GM23248 (cell line): ENCODE data around the gene KANK4. TPM values are rescaled to one million over a fixed set of nuclear protein-coding genes. Genes with fewer than 3 reads are reported as not detected.
"Not testable (repeated sequence)": the region's sequence is repeated elsewhere in the genome, so short reads cannot be mapped to it uniquely, and the experiment has no call there.

Source experiments
- DNase-seq: peaks from one replicate; pipeline ENCODE4 v3.0.0-alpha.2; 2015
- H2AFZ ChIP-seq: fragments of 200-600 bp; sonication (generic); 2 replicates; pipeline ENCODE4 v1.6.1; 2016; ENCODE audit warnings: antibody characterized with exemption
- H3F3A ChIP-seq: fragments of 200-600 bp; sonication (generic); 2 replicates; pipeline ENCODE4 v1.6.1; 2016; ENCODE audit warnings: mild to moderate bottlenecking, antibody characterized with exemption, mixed run types; ENCODE audit not compliant: insufficient read depth
- H3K27ac ChIP-seq: fragments of 200-600 bp; sonication (generic); 2 replicates; pipeline ENCODE4 v1.5.1; 2016; ENCODE audit warnings: mild to moderate bottlenecking
- H3K27me3 ChIP-seq: fragments of 200-600 bp; sonication (generic); replicated peaks from 2 replicates; pipeline ENCODE4 v1.6.1; 2016; ENCODE audit warnings: mild to moderate bottlenecking; ENCODE audit not compliant: insufficient read depth
- H3K36me3 ChIP-seq: fragments of 200-600 bp; sonication (generic); 2 replicates; pipeline ENCODE4 v1.6.1; 2016; ENCODE audit warnings: low read depth, mild to moderate bottlenecking
- H3K4me1 ChIP-seq: fragments of 200-600 bp; sonication (generic); 2 replicates; pipeline ENCODE4 v1.6.1; 2016; ENCODE audit warnings: mild to moderate bottlenecking; ENCODE audit not compliant: insufficient read depth
- H3K4me2 ChIP-seq: fragments of 200-600 bp; sonication (generic); one replicate; pipeline ENCODE4 v1.6.1; 2016; ENCODE audit warnings: mild to moderate bottlenecking; ENCODE audit not compliant: unreplicated experiment
- H3K4me3 ChIP-seq: fragments of 200-600 bp; sonication (generic); 2 replicates; pipeline ENCODE4 v1.5.1; 2016; ENCODE audit warnings: mild to moderate bottlenecking
- H3K79me2 ChIP-seq: fragments of 200-600 bp; sonication (generic); 2 replicates; pipeline ENCODE4 v1.6.1; 2016; ENCODE audit warnings: mild to moderate bottlenecking; ENCODE audit not compliant: insufficient read depth
- H3K9ac ChIP-seq: fragments of 200-600 bp; sonication (generic); 2 replicates; pipeline ENCODE4 v1.6.1; 2016; ENCODE audit warnings: mild to moderate bottlenecking
- H3K9me2 ChIP-seq: fragments of 200-600 bp; sonication (generic); 2 replicates; pipeline ENCODE4 v1.6.1; 2016; ENCODE audit warnings: mixed run types, mild to moderate bottlenecking, moderate library complexity; ENCODE audit not compliant: insufficient read depth
- H3K9me3 ChIP-seq: fragments of 200-600 bp; sonication (generic); one replicate; pipeline ENCODE4 v1.6.1; 2017; ENCODE audit warnings: low read depth
- H4K20me1 ChIP-seq: fragments of 200-600 bp; sonication (generic); 2 replicates; pipeline ENCODE4 v1.6.0; 2016; ENCODE audit not compliant: insufficient read depth
- EZH2 ChIP-seq: fragments of 200-600 bp; sonication (generic); IDR thresholded peaks from 2 replicates; pipeline ENCODE4 v1.6.1; 2018; ENCODE audit warnings: antibody characterized with exemption, mild to moderate bottlenecking; ENCODE audit not compliant: insufficient read depth, poor library complexity, severe bottlenecking
- EZH2phosphoT487 ChIP-seq: fragments of 200-600 bp; sonication (generic); IDR thresholded peaks from 2 replicates; pipeline ENCODE4 v1.6.1; 2018; ENCODE audit warnings: antibody characterized with exemption, moderate library complexity, mild to moderate bottlenecking, low read depth; ENCODE audit not compliant: insufficient read depth
- WGBS, 2 experiments: methylation state at CpG; one replicate each; pipeline ENCODE4 v1.1.6; 2015 to 2017; ENCODE audit warnings: low lambda C conversion rate in 2 of 2, low coverage in 1 of 2; ENCODE audit errors: missing lambda C conversion rate in 2 of 2; 5-methylcytosine and 5-hydroxymethylcytosine counted together
- in situ Hi-C: fragments of 300-500 bp; cut with MboI; formaldehyde crosslinking; loops from 2 replicates; pipeline ENCODE4 v1.15.0; 2020
- polyA plus RNA-seq: library from polyadenylated mRNA; unstranded; fragments of >200 nt; fragmentation: Nextera tagmentation; extraction: Ambion mirVana; gene quantifications from 2 replicates; pipeline ENCODE4 v1.2.1, GENCODE V29; 2016
- total RNA-seq: library from RNA; depleted of rRNA; stranded (reverse); fragments of >200 nt; shearing (Covaris generic); gene quantifications from 2 replicates; pipeline ENCODE4 v1.2.3, GENCODE V29; 2014

The KANK4 gene
- total and polyA plus RNA-seq, 2 experiments from 2014 or later = 0.29 to 0.32 TPM

- in situ Hi-C loops = no loop called here
- Histone ChIP-seq H3K27me3 (no peaks in the 10 kb centered on the region), H3K9me2 (no peaks in the 10 kb centered on the region), H3K27ac (peak overlapping the region; percentile 31; the same call in 1 of the 2 replicates), H3K4me2 (peak overlapping the region; percentile 0), H3K9me3 (no peaks in the 10 kb centered on the region), H3K36me3 (no peaks in the 10 kb centered on the region), H4K20me1 (no peaks in the 10 kb centered on the region), H3K9ac (no peak overlapping the region), H3K79me2 (no peaks in the 10 kb centered on the region), H2AFZ (peak overlapping the region; percentile 63; the same call in 1 of the 2 replicates), H3K4me3 (no peak overlapping the region), H3F3A (no peaks in the 10 kb centered on the region), H3K4me1 (peaks cover 6% of the 10 kb centered on the region)
- TF ChIP-seq EZH2 = no peak
- no peak for TF ChIP-seq EZH2phosphoT487
- peak; percentile 76 for DNase-seq
- WGBS, 2 experiments = 18 to 37% methylated on average over 2 to 3 of the region's 3 CpGs
Observed at GRCh38 chr1:62224182-62224581, 95.1 kb downstream of the KANK4 start.

GRCh38 chr1:62222321-62222720, 96.9 kb downstream of the KANK4 start:
- no peaks in the 10 kb centered on the region for H4K20me1 ChIP-seq
- no peak overlapping the region for H3K27ac ChIP-seq
- H3K9me2 ChIP-seq = no peaks in the 10 kb centered on the region
- in situ Hi-C loops = no loop called here
- H3K79me2 ChIP-seq = no peaks in the 10 kb centered on the region
- H3K9ac ChIP-seq = no peak overlapping the region
- H3K27me3 ChIP-seq = no peaks in the 10 kb centered on the region
- TF ChIP-seq EZH2 (no peak), EZH2phosphoT487 (no peak)
- H3K4me3 ChIP-seq = no peak overlapping the region
- H3F3A ChIP-seq = no peaks in the 10 kb centered on the region
- WGBS, 2 experiments = 72 to 73% methylated on average over 9 of the region's 9 CpGs
- H3K4me2 ChIP-seq = no peak overlapping the region
- no peaks in the 10 kb centered on the region for H3K36me3 ChIP-seq
- H3K4me1 ChIP-seq = peaks cover 4% of the 10 kb centered on the region; the same call in 1 of the 2 replicates
- H3K9me3 ChIP-seq = no peaks in the 10 kb centered on the region
- no peak overlapping the region for H2AFZ ChIP-seq
- no peak for DNase-seq

DNA sequence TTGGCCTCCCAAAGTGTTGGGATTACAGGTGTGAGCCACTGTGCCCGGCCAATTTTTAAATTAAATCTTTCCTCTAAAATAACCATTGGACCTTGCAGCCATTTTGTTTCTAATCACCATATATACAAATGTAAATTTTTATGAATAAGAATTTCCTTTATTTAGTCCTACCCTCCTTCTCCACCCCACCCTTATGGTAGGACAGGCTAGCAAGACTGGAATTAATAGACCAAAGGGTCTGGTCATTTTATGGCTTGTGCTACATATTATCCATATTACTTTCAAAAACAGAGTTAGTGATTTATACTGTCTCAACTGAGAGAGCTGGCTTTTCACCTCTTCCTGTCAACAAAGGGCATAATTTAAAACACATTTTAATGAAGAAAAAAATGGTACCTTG, 98.1 kb downstream of the KANK4 start:
- no peaks in the 10 kb centered on the region for H3F3A ChIP-seq
- no peaks in the 10 kb centered on the region for H4K20me1 ChIP-seq
- no peaks in the 10 kb centered on the region for H3K36me3 ChIP-seq
- no peak overlapping the region for H3K4me3 ChIP-seq
- TF ChIP-seq EZH2phosphoT487 (no peak), EZH2 (no peak)
- in situ Hi-C loops = no loop called here
- H3K9me3 ChIP-seq = no peaks in the 10 kb centered on the region
- peaks cover 4% of the 10 kb centered on the region; the same call in 1 of the 2 replicates for H3K4me1 ChIP-seq
- H3K79me2 ChIP-seq = no peaks in the 10 kb centered on the region
- DNase-seq = no peak
- no peaks in the 10 kb centered on the region for H3K27me3 ChIP-seq
- H3K9ac ChIP-seq = no peak overlapping the region
- 32 to 52% methylated on average over 1 of the region's 1 CpG for WGBS, 2 experiments
- no peak overlapping the region for H3K27ac ChIP-seq
- no peak overlapping the region for H3K4me2 ChIP-seq
- H2AFZ ChIP-seq = no peak overlapping the region
- no peaks in the 10 kb centered on the region for H3K9me2 ChIP-seq

GRCh38 chr1:62220456-62220855, 98.8 kb downstream of the KANK4 start:
- WGBS, 2 experiments = 63 to 67% methylated on average over 9 of the region's 9 CpGs
- not testable (repeated sequence) for H3K9me3 ChIP-seq

GRCh38 chr1:62218604-62219003, 100.6 kb downstream of the KANK4 start:
- Histone ChIP-seq H3K79me2 (no peaks in the 10 kb centered on the region), H3K27me3 (no peaks in the 10 kb centered on the region), H4K20me1 (no peaks in the 10 kb centered on the region), H3K4me1 (no peaks in the 10 kb centered on the region), H3K9me3 (no peaks in the 10 kb centered on the region), H3K9me2 (no peaks in the 10 kb centered on the region), H3K4me2 (no peak overlapping the region), H2AFZ (no peak overlapping the region), H3K9ac (no peak overlapping the region), H3K36me3 (no peaks in the 10 kb centered on the region), H3K4me3 (no peak overlapping the region), H3F3A (no peaks in the 10 kb centered on the region), H3K27ac (no peak overlapping the region)
- in situ Hi-C loops = no loop called here
- DNase-seq = peak; percentile 42
- TF ChIP-seq EZH2 (no peak), EZH2phosphoT487 (no peak)
- 20 to 29% methylated on average over 2 of the region's 2 CpGs for WGBS, 2 experiments

More at GRCh38 chr1:62220456-62220855, 98.8 kb downstream of the KANK4 start:
- DNase-seq, in situ Hi-C loops, H3K27me3 ChIP-seq, H3K9me2 ChIP-seq, H4K20me1 ChIP-seq, H3F3A ChIP-seq, H2AFZ ChIP-seq, H3K4me3 ChIP-seq, H3K4me2 ChIP-seq, H3K27ac ChIP-seq, H3K9ac ChIP-seq, H3K4me1 ChIP-seq, H3K36me3 ChIP-seq, H3K79me2 ChIP-seq: not testable (repeated sequence)
